HEK293 (cell line): ENCODE results near the gene WDR86.
A peak's percentile ranks its signal among the peaks of the same experiment; 100 is the strongest.

Source experiments
- CTCF ChIA-PET: fragments of 350-600 bp; formaldehyde crosslinking; extraction: SDS; loops from one replicate; lab custom pipeline; 2021; ENCODE audit warnings: antibody characterized with exemption; lab: Yijun Ruan, JAX
- POLR2A ChIA-PET: fragments of 300-600 bp; formaldehyde crosslinking; extraction: SDS; loops from one replicate; lab custom pipeline; 2020; ENCODE audit warnings: antibody characterized with exemption, inconsistent platforms; lab: Yijun Ruan, JAX
- H3K27ac ChIP-seq: fragments of 200-500 bp; sonication (Bioruptor generic); 2 replicates; pipeline ENCODE4 v1.5.1; 2014; ENCODE audit warnings: low read depth, low read length, control low read depth, inconsistent platforms; ENCODE audit errors: extremely low read depth
- H3K36me3 ChIP-seq, 2 experiments: fragments of 200-500 bp in 1 of 2; sonication (Bioruptor generic) in 1 of 2; 1 replicate in 1 of 2; 2 replicates in 1 of 2; pipeline ENCODE4 v1.5.1; 2014 to 2017; ENCODE audit warnings: inconsistent platforms in 2 of 2, low read length in 2 of 2; ENCODE audit not compliant: control insufficient read depth in 2 of 2, insufficient read depth in 1 of 2
- H3K4me1 ChIP-seq: fragments of 200-500 bp; sonication (Bioruptor generic); 2 replicates; pipeline ENCODE4 v1.5.1; 2014; ENCODE audit warnings: mild to moderate bottlenecking, low read length, inconsistent platforms; ENCODE audit not compliant: control insufficient read depth, insufficient read depth
- H3K4me3 ChIP-seq: 2 replicates; pipeline ENCODE4 v1.5.1; 2011; ENCODE audit warnings: low read depth, mild to moderate bottlenecking, control low read depth, low read length, moderate library complexity
- H3K9me3 ChIP-seq: fragments of 200-500 bp; sonication (Bioruptor generic); 2 replicates; pipeline ENCODE4 v1.5.1; 2014; ENCODE audit warnings: low read depth, low read length, inconsistent platforms; ENCODE audit not compliant: control insufficient read depth, insufficient read depth
- GLIS2 ChIP-seq: fragments of 450-650 bp; formaldehyde crosslinking; IDR thresholded peaks from 2 replicates; pipeline ENCODE4 v1.5.1; 2016; ENCODE audit warnings: missing biosample characterization, missing genetic modification characterization
- HOXD13 ChIP-seq: sonication (generic); formaldehyde crosslinking; IDR thresholded peaks from 2 replicates; pipeline ENCODE4 v1.8.0; 2022; ENCODE audit warnings: missing genetic modification reagents, borderline replicate concordance
- ZBTB1 ChIP-seq: fragments of 450-650 bp; formaldehyde crosslinking; IDR thresholded peaks from 2 replicates; pipeline ENCODE4 v1.5.1; 2016; ENCODE audit warnings: missing biosample characterization, missing genetic modification characterization
- ZBTB8A ChIP-seq: fragments of 450-650 bp; formaldehyde crosslinking; IDR thresholded peaks from 2 replicates; pipeline ENCODE4 v1.5.1; 2016; ENCODE audit warnings: missing biosample characterization, missing genetic modification characterization
- ZEB2 ChIP-seq: fragments of 450-650 bp; formaldehyde crosslinking; IDR thresholded peaks from 2 replicates; pipeline ENCODE4 v1.5.1; 2016; ENCODE audit warnings: missing biosample characterization, missing genetic modification characterization
- ZFP37 ChIP-seq: fragments of 450-650 bp; formaldehyde crosslinking; IDR thresholded peaks from 2 replicates; pipeline ENCODE4 v1.5.1; 2016; ENCODE audit warnings: missing biosample characterization, missing genetic modification characterization
- ZIC2 ChIP-seq: fragments of 450-650 bp; formaldehyde crosslinking; IDR thresholded peaks from 2 replicates; pipeline ENCODE4 v1.5.1; 2016; ENCODE audit warnings: missing biosample characterization, missing genetic modification characterization
- ZNF157 ChIP-seq: fragments of 450-650 bp; formaldehyde crosslinking; IDR thresholded peaks from 2 replicates; pipeline ENCODE4 v1.5.1; 2016; ENCODE audit warnings: missing biosample characterization, missing genetic modification characterization
- ZNF16 ChIP-seq: fragments of 450-650 bp; formaldehyde crosslinking; IDR thresholded peaks from 2 replicates; pipeline ENCODE4 v1.5.1; 2016; ENCODE audit warnings: low read depth, missing biosample characterization, missing genetic modification characterization
- ZNF174 ChIP-seq: fragments of 450-650 bp; formaldehyde crosslinking; IDR thresholded peaks from 2 replicates; pipeline ENCODE4 v1.5.0; 2017; ENCODE audit warnings: missing biosample characterization, mild to moderate bottlenecking, missing genetic modification characterization
- ZNF184 ChIP-seq: fragments of 450-650 bp; IDR thresholded peaks from 2 replicates; pipeline ENCODE4 v1.5.1; 2018; ENCODE audit warnings: missing biosample characterization, mild to moderate bottlenecking, missing genetic modification characterization
- ZNF311 ChIP-seq: fragments of 450-650 bp; formaldehyde crosslinking; IDR thresholded peaks from 2 replicates; pipeline ENCODE4 v1.5.1; 2017; ENCODE audit warnings: missing biosample characterization, missing genetic modification characterization, borderline replicate concordance
- ZNF324 ChIP-seq: fragments of 450-650 bp; formaldehyde crosslinking; IDR thresholded peaks from 2 replicates; pipeline ENCODE4 v1.5.1; 2016; ENCODE audit warnings: missing biosample characterization, missing genetic modification characterization
- ZNF416 ChIP-seq: fragments of 450-650 bp; formaldehyde crosslinking; IDR thresholded peaks from 2 replicates; pipeline ENCODE4 v1.5.1; 2016; ENCODE audit warnings: missing biosample characterization, missing genetic modification characterization
- ZNF501 ChIP-seq: fragments of 450-650 bp; formaldehyde crosslinking; IDR thresholded peaks from 2 replicates; pipeline ENCODE4 v1.5.1; 2016; ENCODE audit warnings: missing biosample characterization, missing genetic modification characterization
- ZNF521 ChIP-seq: fragments of 450-650 bp; formaldehyde crosslinking; IDR thresholded peaks from 2 replicates; pipeline ENCODE4 v1.5.1; 2017; ENCODE audit warnings: missing biosample characterization, mild to moderate bottlenecking, missing genetic modification characterization
- ZNF555 ChIP-seq: fragments of 450-650 bp; formaldehyde crosslinking; conservative IDR thresholded peaks from 2 replicates; pipeline ENCODE4 v1.5.1; 2017; ENCODE audit warnings: missing biosample characterization, mild to moderate bottlenecking, missing genetic modification characterization, inconsistent platforms
- ZNF670 ChIP-seq: fragments of 450-650 bp; formaldehyde crosslinking; IDR thresholded peaks from 2 replicates; pipeline ENCODE4 v1.5.1; 2016; ENCODE audit warnings: missing biosample characterization, missing genetic modification characterization, low read depth
- TF ChIP-seq, protein P1 (sequence below): fragments of 450-650 bp; formaldehyde crosslinking; IDR thresholded peaks from 2 replicates; pipeline ENCODE4 v1.5.1; 2016; ENCODE audit warnings: missing biosample characterization, missing genetic modification characterization
- TF ChIP-seq, protein P2 (sequence below): fragments of 450-650 bp; formaldehyde crosslinking; optimal IDR thresholded peaks from 2 replicates; pipeline ENCODE3; 2016; ENCODE audit warnings: missing biosample characterization, mild to moderate bottlenecking, missing genetic modification characterization
- TF ChIP-seq, protein P3 (sequence below): fragments of 450-650 bp; formaldehyde crosslinking; IDR thresholded peaks from 2 replicates; pipeline ENCODE4 v1.5.1; 2016; ENCODE audit warnings: missing biosample characterization, missing genetic modification characterization, borderline replicate concordance
- TF ChIP-seq, protein P4 (sequence below): fragments of 450-650 bp; formaldehyde crosslinking; IDR thresholded peaks from 2 replicates; pipeline ENCODE4 v1.5.1; 2016; ENCODE audit warnings: missing biosample characterization, missing genetic modification characterization
- TF ChIP-seq, protein P5 (sequence below): fragments of 450-650 bp; formaldehyde crosslinking; IDR thresholded peaks from 2 replicates; pipeline ENCODE4; 2016; ENCODE audit warnings: missing biosample characterization, missing genetic modification characterization

The WDR86 gene

DNA sequence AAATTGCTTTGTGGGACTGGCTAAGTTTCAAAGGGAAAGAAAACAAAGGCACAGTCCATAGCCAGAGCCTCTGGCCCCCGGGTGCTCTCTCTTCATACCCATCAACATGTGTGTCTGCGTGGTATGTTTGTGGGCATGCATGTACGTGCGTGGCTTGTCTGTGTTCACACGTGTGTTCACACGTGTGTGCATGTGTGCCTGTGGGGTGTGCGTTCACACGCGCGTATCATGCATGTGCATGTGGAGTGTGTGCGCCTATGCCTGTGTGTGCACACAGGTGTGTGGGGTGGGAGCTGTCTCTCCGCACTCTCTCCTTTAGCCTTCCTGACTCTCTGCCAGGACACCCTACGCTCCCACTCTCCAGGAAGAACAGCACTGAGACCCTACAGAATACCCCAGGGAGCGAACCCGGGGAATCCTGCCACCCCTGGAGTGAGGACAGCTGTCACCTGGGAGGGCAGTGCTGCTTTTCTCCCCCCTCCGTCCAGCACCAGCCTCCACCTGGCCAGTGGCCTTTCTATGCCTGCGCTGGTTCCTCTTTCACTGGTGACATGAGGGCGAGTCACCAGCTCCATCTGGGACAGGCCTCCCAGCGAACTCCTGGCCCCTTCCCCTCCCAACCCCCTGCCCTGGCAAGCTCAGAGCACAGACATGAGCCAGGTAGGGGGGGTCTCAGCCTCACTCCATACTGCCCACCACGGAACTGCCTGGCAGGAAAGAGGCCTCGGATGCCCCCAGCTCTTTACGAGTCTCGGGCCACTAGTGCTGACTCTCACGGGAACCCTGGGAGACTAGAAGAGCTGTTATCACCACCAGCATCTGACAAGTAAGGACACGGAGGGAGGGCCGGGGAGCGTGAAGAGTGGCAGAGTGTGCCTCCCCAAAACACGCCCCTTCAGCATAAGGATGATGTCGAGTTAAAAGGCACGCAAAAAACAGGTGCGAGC lies 16.5 kb downstream of the WDR86 start (continued):
- TF ChIP-seq ZIC2 (tag by site-specific recombination), result peak; percentile 19; the same call in 1 of the 2 replicates
- TF ChIP-seq, protein P1, sequence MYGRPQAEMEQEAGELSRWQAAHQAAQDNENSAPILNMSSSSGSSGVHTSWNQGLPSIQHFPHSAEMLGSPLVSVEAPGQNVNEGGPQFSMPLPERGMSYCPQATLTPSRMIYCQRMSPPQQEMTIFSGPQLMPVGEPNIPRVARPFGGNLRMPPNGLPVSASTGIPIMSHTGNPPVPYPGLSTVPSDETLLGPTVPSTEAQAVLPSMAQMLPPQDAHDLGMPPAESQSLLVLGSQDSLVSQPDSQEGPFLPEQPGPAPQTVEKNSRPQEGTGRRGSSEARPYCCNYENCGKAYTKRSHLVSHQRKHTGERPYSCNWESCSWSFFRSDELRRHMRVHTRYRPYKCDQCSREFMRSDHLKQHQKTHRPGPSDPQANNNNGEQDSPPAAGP (tag by site-specific recombination), result 0 out of 2 replicates have a peak, but pooled peaks have one; percentile 36

DNA sequence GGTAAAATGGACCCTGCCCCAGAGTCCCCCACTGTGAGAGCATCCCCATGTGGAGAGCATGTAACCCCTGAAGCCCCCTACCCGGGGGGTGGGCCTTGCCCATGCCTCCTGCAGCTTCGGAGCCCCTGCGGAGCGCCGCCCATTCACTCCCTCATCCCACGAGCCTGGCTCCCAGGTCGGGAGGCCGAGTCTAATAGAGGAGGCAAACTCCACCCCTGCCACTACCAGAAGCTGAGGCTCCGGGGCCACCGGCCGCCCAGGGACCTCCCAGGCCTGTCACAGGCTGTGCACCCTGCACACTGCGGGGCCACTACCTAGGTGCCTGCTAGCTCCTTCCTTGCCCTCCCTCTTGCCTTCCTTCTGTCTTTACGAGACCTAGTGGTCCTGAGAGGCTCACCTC lies 17.4 kb downstream of the WDR86 start:
- ChIA-PET POLR2A (no interaction called here), CTCF (no interaction called here)
- no peak overlapping the region for H3K27ac ChIP-seq
- TF ChIP-seq ZNF311 (tag by site-specific recombination), result no peak
- peak; percentile 33; the same call in 1 of the 2 replicates for TF ChIP-seq ZIC2 (tag by site-specific recombination)
- no peaks in the 10 kb centered on the region for H3K4me1 ChIP-seq
- H3K36me3 ChIP-seq, result no peaks in the 10 kb centered on the region
- no peaks in the 10 kb centered on the region for H3K9me3 ChIP-seq
- H3K4me3 ChIP-seq, result no peak overlapping the region

DNA sequence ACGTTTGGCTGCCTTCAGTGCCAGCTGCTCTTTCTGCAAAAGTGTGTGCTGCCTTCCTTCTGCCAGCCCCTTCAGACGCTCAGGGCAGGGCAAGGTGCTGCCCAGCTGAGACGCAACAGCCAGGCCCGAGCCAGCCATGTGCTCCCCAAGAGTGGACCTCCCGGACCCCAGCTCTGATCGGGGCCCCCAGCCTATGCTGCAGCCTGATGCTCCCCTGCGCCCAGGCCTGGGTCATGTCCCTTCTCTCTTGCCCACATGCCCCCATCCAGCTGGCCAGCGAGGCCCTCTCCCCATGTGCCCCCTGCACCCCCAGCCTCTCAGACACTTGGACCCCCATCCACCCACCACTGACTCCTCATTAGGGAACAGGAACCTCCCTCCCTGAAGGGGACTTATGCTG lies 17.8 kb downstream of the WDR86 start:
- TF ChIP-seq ZNF670 (no peak), GLIS2 (0 out of 2 replicates have a peak, but pooled peaks have one; percentile 23), ZEB2 (tag by site-specific recombination) (no peak), ZNF184 (tag by site-specific recombination) (no peak)
- CTCF ChIA-PET, result no interaction called here
- Histone ChIP-seq H3K27ac (no peak overlapping the region), H3K4me1 (no peaks in the 10 kb centered on the region), H3K36me3 (no peaks in the 10 kb centered on the region), H3K9me3 (no peaks in the 10 kb centered on the region), H3K4me3 (no peak overlapping the region)
- POLR2A ChIA-PET, result no interaction called here

DNA sequence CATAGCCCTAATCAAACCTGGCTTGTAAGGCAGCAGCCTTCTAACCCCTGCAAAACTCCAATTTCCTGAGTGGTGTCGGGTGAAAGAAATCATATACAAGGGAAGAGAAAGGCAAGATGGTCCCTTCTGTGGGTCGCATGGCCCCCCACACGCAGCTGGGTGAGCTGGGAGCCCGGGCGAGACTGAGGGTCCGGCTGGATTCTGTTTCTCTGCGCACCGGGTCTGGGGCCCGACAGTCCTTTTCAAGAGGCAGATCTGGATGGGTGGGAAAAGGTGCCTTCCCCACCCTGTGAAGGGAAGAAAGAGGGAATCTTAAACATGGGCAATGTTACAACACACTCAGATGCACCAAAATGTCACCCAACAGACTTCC lies 18.5 kb downstream of the WDR86 start:
- Histone ChIP-seq H3K4me1 (no peaks in the 10 kb centered on the region), H3K27ac (no peak overlapping the region), H3K9me3 (no peaks in the 10 kb centered on the region), H3K36me3 (no peaks in the 10 kb centered on the region), H3K4me3 (no peak overlapping the region)
- ChIA-PET CTCF (no interaction called here), POLR2A (no interaction called here)
- no peak for TF ChIP-seq ZBTB8A (tag by site-specific recombination)
- TF ChIP-seq ZNF16 (tag by site-specific recombination), result no peak
- TF ChIP-seq, protein P2, sequence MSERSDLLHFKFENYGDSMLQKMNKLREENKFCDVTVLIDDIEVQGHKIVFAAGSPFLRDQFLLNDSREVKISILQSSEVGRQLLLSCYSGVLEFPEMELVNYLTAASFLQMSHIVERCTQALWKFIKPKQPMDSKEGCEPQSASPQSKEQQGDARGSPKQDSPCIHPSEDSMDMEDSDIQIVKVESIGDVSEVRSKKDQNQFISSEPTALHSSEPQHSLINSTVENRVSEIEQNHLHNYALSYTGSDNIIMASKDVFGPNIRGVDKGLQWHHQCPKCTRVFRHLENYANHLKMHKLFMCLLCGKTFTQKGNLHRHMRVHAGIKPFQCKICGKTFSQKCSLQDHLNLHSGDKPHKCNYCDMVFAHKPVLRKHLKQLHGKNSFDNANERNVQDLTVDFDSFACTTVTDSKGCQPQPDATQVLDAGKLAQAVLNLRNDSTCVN, result no peak
- TF ChIP-seq, protein P3, sequence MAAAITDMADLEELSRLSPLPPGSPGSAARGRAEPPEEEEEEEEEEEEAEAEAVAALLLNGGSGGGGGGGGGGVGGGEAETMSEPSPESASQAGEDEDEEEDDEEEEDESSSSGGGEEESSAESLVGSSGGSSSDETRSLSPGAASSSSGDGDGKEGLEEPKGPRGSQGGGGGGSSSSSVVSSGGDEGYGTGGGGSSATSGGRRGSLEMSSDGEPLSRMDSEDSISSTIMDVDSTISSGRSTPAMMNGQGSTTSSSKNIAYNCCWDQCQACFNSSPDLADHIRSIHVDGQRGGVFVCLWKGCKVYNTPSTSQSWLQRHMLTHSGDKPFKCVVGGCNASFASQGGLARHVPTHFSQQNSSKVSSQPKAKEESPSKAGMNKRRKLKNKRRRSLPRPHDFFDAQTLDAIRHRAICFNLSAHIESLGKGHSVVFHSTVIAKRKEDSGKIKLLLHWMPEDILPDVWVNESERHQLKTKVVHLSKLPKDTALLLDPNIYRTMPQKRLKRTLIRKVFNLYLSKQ (tag by site-specific recombination), result no peak
- no peak for TF ChIP-seq ZNF174 (tag by site-specific recombination)
- TF ChIP-seq ZNF521 (tag by site-specific recombination), result no peak
- no peak for TF ChIP-seq ZNF416 (tag by site-specific recombination)
- no peak for TF ChIP-seq ZBTB1 (tag by site-specific recombination)
- TF ChIP-seq ZNF157 (tag by site-specific recombination), result no peak
- TF ChIP-seq, protein P4, sequence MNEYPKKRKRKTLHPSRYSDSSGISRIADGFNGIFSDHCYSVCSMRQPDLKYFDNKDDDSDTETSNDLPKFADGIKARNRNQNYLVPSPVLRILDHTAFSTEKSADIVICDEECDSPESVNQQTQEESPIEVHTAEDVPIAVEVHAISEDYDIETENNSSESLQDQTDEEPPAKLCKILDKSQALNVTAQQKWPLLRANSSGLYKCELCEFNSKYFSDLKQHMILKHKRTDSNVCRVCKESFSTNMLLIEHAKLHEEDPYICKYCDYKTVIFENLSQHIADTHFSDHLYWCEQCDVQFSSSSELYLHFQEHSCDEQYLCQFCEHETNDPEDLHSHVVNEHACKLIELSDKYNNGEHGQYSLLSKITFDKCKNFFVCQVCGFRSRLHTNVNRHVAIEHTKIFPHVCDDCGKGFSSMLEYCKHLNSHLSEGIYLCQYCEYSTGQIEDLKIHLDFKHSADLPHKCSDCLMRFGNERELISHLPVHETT (tag by site-specific recombination), result no peak
- TF ChIP-seq, protein P5, sequence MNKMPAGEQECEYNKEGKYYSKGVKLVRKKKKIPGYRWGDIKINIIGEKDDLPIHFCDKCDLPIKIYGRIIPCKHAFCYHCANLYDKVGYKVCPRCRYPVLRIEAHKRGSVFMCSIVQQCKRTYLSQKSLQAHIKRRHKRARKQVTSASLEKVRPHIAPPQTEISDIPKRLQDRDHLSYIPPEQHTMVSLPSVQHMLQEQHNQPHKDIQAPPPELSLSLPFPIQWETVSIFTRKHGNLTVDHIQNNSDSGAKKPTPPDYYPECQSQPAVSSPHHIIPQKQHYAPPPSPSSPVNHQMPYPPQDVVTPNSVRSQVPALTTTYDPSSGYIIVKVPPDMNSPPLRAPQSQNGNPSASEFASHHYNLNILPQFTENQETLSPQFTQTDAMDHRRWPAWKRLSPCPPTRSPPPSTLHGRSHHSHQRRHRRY (tag by site-specific recombination), result no peak
- no peak for TF ChIP-seq ZNF501 (tag by site-specific recombination)
- no peak for TF ChIP-seq ZFP37 (tag by site-specific recombination)
- no peak for TF ChIP-seq ZNF555 (tag by site-specific recombination)
- TF ChIP-seq ZNF324 (tag by site-specific recombination), result no peak
- no peak for TF ChIP-seq HOXD13 (CRISPR knock-in tag)
